Jurkat, Clone E6-1 (cell line): ENCODE results near the gene ZNF316. TPM values are rescaled to one million over a fixed set of nuclear protein-coding genes. Genes with fewer than 3 reads are reported as not detected.
A peak's percentile ranks its signal among the peaks of the same experiment; 100 is the strongest.

Experiments used
- DNase-seq: peaks from one replicate; pipeline ENCODE4 v3.0.0-alpha.2; 2011; ENCODE audit warnings: low read depth, low spot score
- H3K4me3 ChIP-seq: 2 replicates; pipeline ENCODE4 v1.5.1; 2011; ENCODE audit warnings: mild to moderate bottlenecking, low read length, control low read depth, moderate library complexity
- polyA plus RNA-seq: library from polyadenylated mRNA; unstranded; fragments of >200 nt; gene quantifications from one replicate; pipeline ENCODE4 v1.2.1, GENCODE V29; 2012; ENCODE audit warnings: missing spikeins; ENCODE audit not compliant: insufficient read length, insufficient read depth

The ZNF316 gene
- 35.6 TPM for polyA plus RNA-seq

DNA sequence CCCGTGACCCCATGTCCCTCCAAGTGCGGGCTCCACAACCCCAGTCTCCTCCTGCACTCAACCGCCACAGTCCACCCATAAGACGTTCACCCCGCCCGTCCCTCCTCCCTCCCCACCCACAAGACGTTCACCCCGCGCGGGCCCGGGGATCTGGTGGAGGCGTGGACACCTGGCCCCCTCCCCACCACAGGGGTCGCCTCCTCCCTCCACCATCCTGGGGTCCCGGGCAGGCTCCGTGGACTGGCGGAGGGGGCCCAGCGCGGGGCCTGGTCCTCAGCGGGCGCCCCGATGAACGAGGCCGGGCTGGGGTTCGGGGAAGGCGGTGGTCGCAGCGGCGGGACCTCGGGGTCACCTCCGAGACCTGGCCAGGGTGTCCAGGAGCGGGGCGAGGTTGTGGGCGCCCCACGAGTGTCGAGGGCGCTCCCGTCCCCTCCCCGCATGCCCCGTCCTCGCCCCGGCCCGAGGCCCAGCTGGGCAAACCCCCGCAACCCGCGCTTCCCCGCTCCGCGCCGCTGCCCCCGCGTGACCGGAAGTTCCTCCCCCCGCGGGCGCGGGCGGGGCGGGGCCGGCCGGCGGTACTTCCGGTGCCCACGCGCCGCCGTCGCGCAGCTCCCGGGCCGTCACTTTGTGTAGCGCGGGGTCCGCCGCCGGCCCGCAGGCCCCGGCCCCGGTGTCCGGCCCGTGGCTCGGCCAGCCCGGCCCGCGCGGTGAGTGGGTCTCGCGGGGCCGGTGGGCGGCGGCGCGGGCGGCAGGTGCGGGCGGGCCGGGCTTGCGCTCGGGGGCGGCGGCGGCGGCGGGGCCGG lies at the start of gene ZNF316:
Gene ZNF316, plus strand, starts transcription at position 578 of the 803 bp plus-strand sequence. CDS start 5,092 bp downstream, outside the sequence.
- H3K4me3 ChIP-seq = peak within 1 kb of the TSS; percentile 76
- no peak for DNase-seq

DNA sequence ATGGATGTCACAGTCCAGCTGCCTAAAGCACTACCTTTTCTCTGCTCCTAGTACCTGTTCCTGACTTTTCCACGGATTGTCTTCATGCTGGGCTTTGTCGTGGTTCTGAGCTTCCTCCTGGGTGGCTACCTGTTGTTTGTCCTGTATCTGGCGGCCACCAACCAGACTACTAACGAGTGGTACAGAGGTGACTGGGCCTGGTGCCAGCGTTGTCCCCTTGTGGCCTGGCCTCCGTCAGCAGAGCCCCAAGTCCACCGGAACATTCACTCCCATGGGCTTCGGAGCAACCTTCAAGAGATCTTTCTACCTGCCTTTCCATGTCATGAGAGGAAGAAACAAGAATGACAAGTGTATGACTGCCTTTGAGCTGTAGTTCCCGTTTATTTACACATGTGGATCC lies 48.6 kb upstream of the ZNF316 start:
- no peak for DNase-seq
- no peak overlapping the region for H3K4me3 ChIP-seq

GRCh38 chr7:6589151-6589828 lies 47.8 kb upstream of the ZNF316 start:
- DNase-seq = no peak
- H3K4me3 ChIP-seq = peak overlapping the region; percentile 35

DNA sequence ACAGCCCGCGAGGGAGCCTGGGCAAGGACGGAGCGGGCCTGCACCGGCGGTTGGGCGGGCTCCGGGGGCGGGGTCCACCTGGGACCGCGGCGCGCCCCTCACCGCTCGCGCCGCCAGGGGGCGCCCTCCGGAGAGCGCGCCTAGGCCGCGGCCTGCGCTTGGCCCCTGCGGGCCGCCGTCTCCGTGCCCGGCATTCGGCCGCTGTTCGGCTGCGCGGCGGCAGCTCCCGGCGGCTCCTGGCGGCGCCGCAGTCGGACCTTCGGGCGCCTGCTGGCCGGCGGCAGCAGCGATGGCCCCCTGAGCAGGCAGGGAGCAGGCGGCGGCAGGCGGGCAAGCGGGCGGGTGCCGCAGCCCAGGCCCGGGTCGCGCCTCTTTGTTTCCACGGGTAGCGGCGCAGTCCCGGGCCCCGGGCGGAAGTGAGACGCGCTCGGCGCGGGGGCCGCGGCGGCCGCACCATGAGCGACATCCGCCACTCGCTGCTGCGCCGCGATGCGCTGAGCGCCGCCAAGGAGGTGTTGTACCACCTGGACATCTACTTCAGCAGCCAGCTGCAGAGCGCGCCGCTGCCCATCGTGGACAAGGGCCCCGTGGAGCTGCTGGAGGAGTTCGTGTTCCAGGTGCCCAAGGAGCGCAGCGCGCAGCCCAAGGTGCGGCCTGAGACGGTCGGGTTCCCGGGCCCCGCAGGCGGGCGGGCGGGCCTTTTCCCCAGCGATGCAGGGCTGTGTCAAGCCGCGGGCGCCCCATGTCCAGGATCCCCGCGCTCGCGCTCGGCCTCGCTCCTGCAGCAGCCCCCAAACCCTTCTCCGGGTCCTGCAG lies 47.1 kb upstream of the ZNF316 start, which contains the start of gene INTS15:
Gene INTS15, plus strand, starts transcription at position 193 of the 816 bp plus-strand sequence. Its CDS starts 263 bp downstream, at position 456.
- DNase-seq = peak; percentile 64
- peak within 1 kb of the TSS; percentile 82 for H3K4me3 ChIP-seq

- no peak for DNase-seq
- peak overlapping the region; percentile 82 for H3K4me3 ChIP-seq
Measured at GRCh38 chr7:6590645-6591110, 46.4 kb upstream of the ZNF316 start.

- H3K4me3 ChIP-seq = no peak overlapping the region
- no peak for DNase-seq
Measured at GRCh38 chr7:6600093-6600492, 37.0 kb upstream of the ZNF316 start.

DNA sequence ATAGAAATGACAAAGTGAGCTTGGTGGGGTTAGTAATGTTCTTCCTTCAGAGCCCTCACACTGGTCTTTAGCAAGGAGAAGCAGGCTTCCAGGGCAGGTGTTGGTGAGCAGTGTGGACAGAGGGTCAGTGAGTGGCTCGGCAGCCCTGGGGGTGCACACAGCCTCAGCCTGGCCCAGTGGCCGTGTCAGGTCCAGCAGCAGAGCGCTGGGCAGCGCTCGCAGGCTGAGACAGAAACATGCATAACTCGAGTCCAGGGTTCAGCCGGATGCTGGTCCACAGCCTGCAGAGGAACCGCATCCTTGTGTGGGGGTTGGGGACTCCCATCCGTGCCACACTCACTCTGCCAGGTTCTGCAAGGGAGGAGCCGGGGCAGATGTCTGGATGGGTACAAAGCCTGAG lies 32.7 kb upstream of the ZNF316 start:
- no peak for DNase-seq
- H3K4me3 ChIP-seq = no peak overlapping the region

- H3K4me3 ChIP-seq = no peak overlapping the region
- no peak for DNase-seq
Measured at GRCh38 chr7:6606866-6607583, 30.1 kb upstream of the ZNF316 start.

- H3K4me3 ChIP-seq = no peak overlapping the region
- DNase-seq = no peak
Measured at GRCh38 chr7:6607651-6608051, 29.5 kb upstream of the ZNF316 start.

- no peak for DNase-seq
- H3K4me3 ChIP-seq = no peak overlapping the region
Measured at GRCh38 chr7:6608081-6608480, 29.0 kb upstream of the ZNF316 start.

DNA sequence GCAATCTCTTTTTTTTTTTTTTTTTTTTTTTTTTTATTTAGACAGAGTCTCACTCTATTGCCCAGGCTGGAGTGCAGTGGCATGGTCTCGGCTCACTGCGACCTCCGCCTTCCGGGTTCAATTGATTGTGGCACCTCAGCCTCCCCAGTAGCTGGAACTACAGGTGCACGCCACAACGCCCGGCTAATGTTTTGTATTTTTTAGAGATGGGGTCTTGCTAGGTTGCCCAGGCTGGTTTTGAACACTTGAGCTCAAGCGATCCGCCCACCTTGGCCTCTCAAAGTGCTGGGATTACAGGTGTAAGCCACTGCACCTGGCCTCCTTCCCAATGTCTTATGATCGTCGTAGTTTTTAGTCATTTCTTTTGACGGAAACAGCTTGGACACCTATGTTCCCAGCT lies 28.3 kb upstream of the ZNF316 start:
- no peak for DNase-seq
- H3K4me3 ChIP-seq = no peak overlapping the region

GRCh38 chr7:6612819-6613218 lies 24.3 kb upstream of the ZNF316 start:
- DNase-seq = no peak
- H3K4me3 ChIP-seq = no peak overlapping the region

- no peak overlapping the region for H3K4me3 ChIP-seq
- DNase-seq = no peak
Measured at GRCh38 chr7:6613706-6614105, 23.4 kb upstream of the ZNF316 start.

GRCh38 chr7:6614953-6615722 lies 22.0 kb upstream of the ZNF316 start, which contains the start of gene ZNF853:
TSS of gene ZNF853 (plus strand) at chr7:6615610. CDS start at chr7:6616175, 565 bp downstream.
- no peak for DNase-seq
- peak within 1 kb of the TSS; percentile 37 for H3K4me3 ChIP-seq

GRCh38 chr7:6615723-6616555 lies 21.2 kb upstream of the ZNF316 start:
- H3K4me3 ChIP-seq = no peak overlapping the region
- DNase-seq = no peak

DNA sequence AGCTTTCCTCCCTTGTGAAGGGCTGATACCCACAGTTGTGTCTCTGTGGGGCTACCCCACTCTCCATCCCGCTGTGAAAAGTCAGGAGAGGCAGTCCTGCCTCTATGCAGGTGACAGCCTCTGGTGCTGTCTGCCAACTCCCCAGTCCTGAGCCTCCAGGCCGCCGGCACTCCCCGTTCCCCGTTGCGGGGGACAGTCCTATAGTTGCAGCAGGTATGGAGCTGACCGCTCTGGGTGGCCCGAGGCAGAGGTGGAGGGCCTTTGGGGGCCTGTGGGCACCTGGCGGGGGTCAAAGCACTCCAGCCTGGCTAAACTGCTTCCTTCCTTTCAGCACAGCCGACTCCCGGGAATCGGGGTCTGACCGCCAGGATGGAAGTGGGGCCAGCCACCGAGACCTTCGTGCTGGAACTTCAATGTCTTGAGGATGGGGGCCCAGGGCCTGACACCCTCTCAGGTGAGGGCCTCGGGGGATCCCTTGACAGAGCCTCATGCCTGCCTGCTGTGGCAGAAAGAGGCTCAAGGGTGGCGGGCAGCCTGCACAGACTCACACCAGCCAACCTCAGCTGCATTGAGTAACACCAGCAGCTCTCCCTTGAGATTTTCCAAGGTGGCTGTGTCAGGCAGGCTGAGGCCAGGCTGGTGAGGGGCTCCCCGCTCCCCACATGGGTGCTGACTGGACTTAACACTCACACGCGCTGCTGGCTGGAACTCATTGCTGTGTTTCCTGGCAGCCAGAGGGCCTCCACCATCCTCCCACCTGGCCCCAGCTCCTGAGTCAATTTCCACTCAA lies 20.1 kb upstream of the ZNF316 start:
- no peak overlapping the region for H3K4me3 ChIP-seq
- no peak for DNase-seq
